ENCODE data around the gene DGKB. TPM values are rescaled to one million over a fixed set of nuclear protein-coding genes. Genes with fewer than 3 reads are reported as not detected.

Gene DGKB
- total and polyA plus RNA-seq, 5 donors = 0.16 to 1.1 (median 0.54) TPM

DNA sequence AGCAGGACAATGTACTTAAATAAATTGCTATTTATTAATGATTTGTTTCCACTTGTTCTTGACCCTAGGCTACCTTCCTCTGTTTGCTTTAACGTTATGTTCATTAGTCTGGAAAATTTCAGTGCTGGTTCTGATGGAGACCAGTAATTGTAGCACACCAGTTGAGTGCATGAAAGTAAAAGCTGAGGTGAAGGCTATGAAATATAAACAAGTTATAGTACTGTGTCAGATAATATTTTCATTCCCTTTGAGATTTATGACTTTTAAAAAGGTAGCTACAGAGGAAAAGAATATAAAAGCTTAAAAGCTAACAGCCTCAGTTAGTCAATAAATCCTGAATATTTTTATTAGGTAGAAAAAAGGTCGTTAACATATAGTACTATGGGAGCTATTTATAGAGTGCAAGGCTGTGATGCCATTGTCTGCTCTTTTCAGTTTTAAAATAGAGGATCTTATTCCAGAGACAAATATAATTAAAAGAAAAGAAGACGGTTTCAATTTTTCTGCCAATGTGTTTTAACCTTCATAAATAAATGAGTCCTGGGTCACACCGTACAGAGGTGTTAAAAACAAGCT, 561.3 kb downstream of the DGKB start:
- H3K27me3 ChIP-seq (ENCODE audit: control insufficient read depth, insufficient read depth) = no peaks in the 10 kb centered on the region
- ATAC-seq (no peak), DNase-seq (no peak)
- H3K9me3 ChIP-seq (ENCODE audit: control insufficient read depth, low read length) = no peaks in the 10 kb centered on the region
- no peak overlapping the region for H3K27ac ChIP-seq (ENCODE audit: low read length)
- H3K4me3 ChIP-seq (ENCODE audit: low read length) = no peak overlapping the region
- intact Hi-C loops (cut with DNase I) = no loop called here
- no peaks in the 10 kb centered on the region for H3K4me1 ChIP-seq (ENCODE audit: control insufficient read depth, insufficient read depth, low read length)
- WGBS = 48% methylated on average over 4 of the region's 4 CpGs

DNA sequence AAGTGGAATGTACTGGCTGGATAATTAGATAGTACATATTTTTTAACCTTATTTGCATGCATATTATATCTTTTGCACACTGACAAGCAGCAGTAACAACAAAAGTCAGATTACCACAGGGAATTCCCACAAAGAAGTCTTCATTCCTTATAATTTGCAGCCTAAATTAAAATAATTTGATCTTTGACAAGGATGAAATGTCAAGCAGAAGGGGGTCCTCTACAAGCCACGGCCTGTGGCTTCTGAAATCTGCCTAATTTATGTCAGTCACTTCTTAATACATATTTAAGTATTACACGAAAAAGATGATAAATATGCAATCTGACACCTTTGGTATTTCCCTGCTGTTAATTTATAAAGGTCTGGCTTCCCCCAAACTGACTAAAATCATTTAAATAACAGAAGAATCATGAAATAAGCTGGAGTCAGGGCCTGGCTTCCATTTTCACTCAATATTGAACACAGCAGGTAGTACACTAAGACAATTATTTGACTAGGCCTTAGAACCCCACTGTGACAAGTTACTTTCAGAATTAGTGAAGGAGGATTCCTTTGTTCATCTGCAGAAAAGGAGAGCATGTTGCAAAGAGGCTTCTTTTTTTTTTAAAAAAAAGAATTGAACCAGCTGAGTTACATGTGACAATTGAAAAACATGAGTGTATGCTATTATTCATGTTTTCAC, 562.0 kb downstream of the DGKB start:
- no peak for DNase-seq
- no peak for ATAC-seq
- Histone ChIP-seq H3K27ac (ENCODE audit: low read length) (no peak overlapping the region), H3K9me3 (ENCODE audit: control insufficient read depth, low read length) (no peaks in the 10 kb centered on the region), H3K4me1 (ENCODE audit: control insufficient read depth, insufficient read depth, low read length) (no peaks in the 10 kb centered on the region), H3K4me3 (ENCODE audit: low read length) (no peak overlapping the region), H3K27me3 (ENCODE audit: control insufficient read depth, insufficient read depth) (no peaks in the 10 kb centered on the region)
- intact Hi-C loops (cut with DNase I) = no loop called here
- WGBS = 54% methylated on average over 2 of the region's 2 CpGs

DNA sequence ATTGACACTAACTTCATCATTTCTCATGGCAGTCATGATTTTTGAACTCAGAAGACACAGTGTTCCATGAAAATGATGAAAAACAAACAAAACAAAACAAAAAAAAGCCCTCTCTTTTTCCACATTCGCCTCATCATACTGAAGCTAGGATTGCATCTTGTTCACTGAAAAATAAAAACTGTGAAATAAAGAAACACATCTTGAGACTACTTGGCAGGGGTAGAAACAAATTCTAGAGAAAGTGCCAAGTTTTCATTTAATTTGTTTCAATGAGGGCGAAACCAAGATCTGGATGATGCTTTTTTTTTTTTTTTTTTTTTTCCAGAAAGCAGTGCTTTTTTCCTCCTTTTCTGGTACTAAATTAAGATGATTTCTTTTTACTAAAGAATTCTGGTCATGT, 562.7 kb downstream of the DGKB start:
- ATAC-seq = no peak

DNA sequence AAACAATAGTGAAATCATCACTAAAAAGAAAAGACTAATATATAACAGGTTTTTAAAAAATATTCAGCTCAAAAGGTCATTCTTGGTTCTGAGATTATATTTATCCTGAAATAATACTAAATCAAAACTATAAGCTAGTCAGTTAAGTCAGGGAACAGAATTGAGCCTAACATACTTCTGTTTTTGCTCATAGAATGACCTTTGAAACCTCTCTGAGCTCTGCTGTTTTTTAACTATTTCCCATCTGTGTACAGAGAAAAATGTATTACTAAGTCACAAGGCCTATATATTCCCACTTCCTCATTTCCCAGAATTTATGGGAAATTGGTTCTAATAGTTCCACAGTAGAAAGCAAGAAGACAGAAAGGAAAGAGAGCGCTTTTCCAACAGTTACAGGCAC, 566.3 kb downstream of the DGKB start:
- no peak overlapping the region for H3K27ac ChIP-seq (ENCODE audit: low read length)
- ATAC-seq (no peak), DNase-seq (no peak)
- no peaks in the 10 kb centered on the region for H3K4me1 ChIP-seq (ENCODE audit: control insufficient read depth, insufficient read depth, low read length)
- H3K4me3 ChIP-seq (ENCODE audit: low read length) = no peak overlapping the region
- intact Hi-C loops (cut with DNase I) = no loop called here
- H3K9me3 ChIP-seq (ENCODE audit: control insufficient read depth, low read length) = no peaks in the 10 kb centered on the region
- H3K27me3 ChIP-seq (ENCODE audit: control insufficient read depth, insufficient read depth) = no peaks in the 10 kb centered on the region
- WGBS = 97% methylated on average over 1 of the region's 1 CpG

More for the DNA sequence above, 562.7 kb downstream of the DGKB start:
- intact Hi-C loops (cut with DNase I) = no loop called here
- H3K4me1 ChIP-seq (ENCODE audit: control insufficient read depth, insufficient read depth, low read length) = no peaks in the 10 kb centered on the region
- H3K9me3 ChIP-seq (ENCODE audit: control insufficient read depth, low read length) = no peaks in the 10 kb centered on the region
- no peaks in the 10 kb centered on the region for H3K27me3 ChIP-seq (ENCODE audit: control insufficient read depth, insufficient read depth)
- no peak overlapping the region for H3K4me3 ChIP-seq (ENCODE audit: low read length)
- DNase-seq = no peak
- no peak overlapping the region for H3K27ac ChIP-seq (ENCODE audit: low read length)
- 68% methylated on average over 2 of the region's 2 CpGs for WGBS

DNA sequence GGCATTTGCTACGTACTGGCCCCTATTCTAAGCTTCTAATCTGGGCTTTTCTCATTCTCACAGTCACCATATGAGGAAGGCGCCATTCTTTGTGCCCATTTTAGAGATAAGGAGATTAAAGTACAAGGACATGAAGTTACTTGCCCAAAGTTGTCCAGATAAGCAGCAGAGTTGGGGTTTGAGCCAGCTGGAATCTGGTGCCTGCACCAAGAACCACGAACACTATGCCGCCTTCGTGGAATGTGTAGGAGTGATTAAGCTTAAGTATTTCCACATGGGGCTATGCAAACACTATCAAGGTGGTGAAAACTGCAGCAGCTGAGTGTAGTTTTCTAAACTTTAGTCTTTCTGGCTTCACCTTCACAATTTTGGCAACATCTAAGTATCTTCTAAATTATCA, 570.4 kb downstream of the DGKB start:
- ATAC-seq = peak; percentile 46 to 82
- 32% methylated on average over 5 of the region's 5 CpGs for WGBS
- H3K4me3 ChIP-seq (ENCODE audit: low read length) = no peak overlapping the region
- H3K27ac ChIP-seq (ENCODE audit: low read length) = no peak overlapping the region
- H3K9me3 ChIP-seq (ENCODE audit: control insufficient read depth, low read length) = no peaks in the 10 kb centered on the region
- intact Hi-C loops (cut with DNase I) = no loop called here
- no peaks in the 10 kb centered on the region for H3K27me3 ChIP-seq (ENCODE audit: control insufficient read depth, insufficient read depth)
- no peaks in the 10 kb centered on the region for H3K4me1 ChIP-seq (ENCODE audit: control insufficient read depth, insufficient read depth, low read length)
- DNase-seq = peak in 2 of 3 donors; percentile 43 to 71

DNA sequence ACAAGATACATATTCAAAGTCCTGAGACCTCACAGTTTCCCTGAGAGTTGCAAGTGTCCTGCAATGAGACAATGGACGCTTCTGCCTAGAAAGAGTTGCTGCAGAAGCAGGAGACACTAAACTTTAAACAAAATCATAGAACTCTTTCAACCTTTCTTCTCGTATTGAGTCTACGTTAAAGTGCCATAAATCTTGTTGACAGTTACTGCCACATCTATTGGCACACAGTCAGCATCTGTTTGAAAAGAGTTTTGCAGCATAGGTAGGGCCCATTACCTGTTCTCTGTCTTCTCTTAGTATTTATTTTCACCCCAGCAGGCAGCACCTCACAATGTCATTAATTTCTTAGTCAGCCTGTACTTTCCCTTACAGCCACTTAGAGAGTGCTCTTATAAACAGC, 577.8 kb downstream of the DGKB start:
- DNase-seq = no peak
- Histone ChIP-seq H3K27ac (ENCODE audit: low read length) (no peak overlapping the region), H3K4me3 (ENCODE audit: low read length) (no peak overlapping the region), H3K4me1 (ENCODE audit: control insufficient read depth, insufficient read depth, low read length) (no peaks in the 10 kb centered on the region), H3K9me3 (ENCODE audit: control insufficient read depth, low read length) (no peaks in the 10 kb centered on the region), H3K27me3 (ENCODE audit: control insufficient read depth, insufficient read depth) (no peaks in the 10 kb centered on the region)
- ATAC-seq = no peak
- intact Hi-C loops (cut with DNase I) = no loop called here
- WGBS = 49% methylated on average over 3 of the region's 3 CpGs

DNA sequence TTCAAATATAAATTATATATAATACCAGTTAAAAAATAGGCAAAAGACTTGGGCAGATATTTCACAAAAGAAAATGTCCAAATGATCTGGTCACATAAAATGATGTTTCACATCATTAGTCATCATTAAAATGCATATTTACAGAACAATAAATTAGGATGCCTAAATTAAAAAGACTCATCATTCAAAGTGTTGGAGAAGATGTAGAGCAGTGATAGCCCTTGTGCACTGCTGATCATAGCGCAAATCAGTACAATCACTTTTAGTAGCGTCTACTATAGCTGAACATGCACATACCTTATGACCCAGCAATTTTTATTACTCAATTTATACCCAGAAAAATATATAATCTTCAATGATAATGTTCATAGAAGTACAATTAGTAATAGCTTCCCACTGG, 579.8 kb downstream of the DGKB start:
- no peak for DNase-seq
- Histone ChIP-seq H3K4me1 (ENCODE audit: control insufficient read depth, insufficient read depth, low read length) (no peaks in the 10 kb centered on the region), H3K27ac (ENCODE audit: low read length) (no peak overlapping the region), H3K4me3 (ENCODE audit: low read length) (no peak overlapping the region), H3K9me3 (ENCODE audit: control insufficient read depth, low read length) (no peaks in the 10 kb centered on the region), H3K27me3 (ENCODE audit: control insufficient read depth, insufficient read depth) (no peaks in the 10 kb centered on the region)
- WGBS = 97% methylated on average over 2 of the region's 2 CpGs
- intact Hi-C loops (cut with DNase I) = no loop called here
- ATAC-seq = no peak

DNA sequence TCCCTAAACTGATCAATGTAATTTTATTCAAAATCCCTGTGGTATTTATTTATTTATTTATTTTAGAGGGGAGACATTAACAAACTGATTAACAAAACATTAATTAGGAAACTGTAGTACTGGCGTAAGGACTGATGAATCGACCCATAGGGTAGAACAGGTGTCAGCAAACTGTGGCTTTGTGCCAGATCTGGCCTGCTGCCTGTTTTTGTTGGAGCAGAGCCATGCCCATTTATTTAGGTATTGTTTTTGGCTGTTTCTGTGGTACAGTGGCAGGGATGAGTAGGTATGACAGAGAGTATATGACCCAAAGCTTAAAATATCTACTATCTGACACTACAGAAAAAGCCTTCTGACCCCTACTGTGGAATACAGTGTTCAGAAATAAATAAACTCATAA, 580.6 kb downstream of the DGKB start:
- Histone ChIP-seq H3K27me3 (ENCODE audit: control insufficient read depth, insufficient read depth) (no peaks in the 10 kb centered on the region), H3K27ac (ENCODE audit: low read length) (no peak overlapping the region), H3K9me3 (ENCODE audit: control insufficient read depth, low read length) (no peaks in the 10 kb centered on the region), H3K4me1 (ENCODE audit: control insufficient read depth, insufficient read depth, low read length) (no peaks in the 10 kb centered on the region), H3K4me3 (ENCODE audit: low read length) (no peak overlapping the region)
- 51% methylated on average over 2 of the region's 2 CpGs for WGBS
- ATAC-seq (no peak), DNase-seq (peak in 1 of 3 donors; percentile 29)
- intact Hi-C loops (cut with DNase I) = no loop called here

DNA sequence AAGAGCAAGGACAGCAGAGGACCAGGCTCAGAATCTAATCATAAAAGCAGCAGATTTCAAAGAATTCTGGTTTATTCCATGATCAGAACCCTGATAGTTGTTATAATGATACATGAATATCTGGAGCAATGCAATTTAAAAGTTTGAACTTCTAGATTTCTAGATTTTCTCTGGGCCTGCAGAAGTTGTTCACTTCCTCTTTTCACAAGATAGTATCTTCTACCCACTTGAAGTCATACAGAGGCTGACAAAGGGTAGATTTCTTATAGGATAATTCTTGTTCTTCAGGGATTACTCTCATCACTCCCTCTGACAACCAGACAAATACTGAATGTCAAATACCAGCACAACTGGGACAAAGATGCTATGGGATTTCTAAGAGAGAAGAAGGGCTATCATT, 593.1 kb downstream of the DGKB start:
- Histone ChIP-seq H3K9me3 (ENCODE audit: control insufficient read depth, low read length) (no peaks in the 10 kb centered on the region), H3K4me1 (ENCODE audit: control insufficient read depth, insufficient read depth, low read length) (no peaks in the 10 kb centered on the region), H3K4me3 (ENCODE audit: low read length) (no peak overlapping the region), H3K27ac (ENCODE audit: low read length) (no peak overlapping the region), H3K27me3 (ENCODE audit: control insufficient read depth, insufficient read depth) (no peaks in the 10 kb centered on the region)
- ATAC-seq (no peak), DNase-seq (no peak)
- intact Hi-C loops (cut with DNase I) = no loop called here

DNA sequence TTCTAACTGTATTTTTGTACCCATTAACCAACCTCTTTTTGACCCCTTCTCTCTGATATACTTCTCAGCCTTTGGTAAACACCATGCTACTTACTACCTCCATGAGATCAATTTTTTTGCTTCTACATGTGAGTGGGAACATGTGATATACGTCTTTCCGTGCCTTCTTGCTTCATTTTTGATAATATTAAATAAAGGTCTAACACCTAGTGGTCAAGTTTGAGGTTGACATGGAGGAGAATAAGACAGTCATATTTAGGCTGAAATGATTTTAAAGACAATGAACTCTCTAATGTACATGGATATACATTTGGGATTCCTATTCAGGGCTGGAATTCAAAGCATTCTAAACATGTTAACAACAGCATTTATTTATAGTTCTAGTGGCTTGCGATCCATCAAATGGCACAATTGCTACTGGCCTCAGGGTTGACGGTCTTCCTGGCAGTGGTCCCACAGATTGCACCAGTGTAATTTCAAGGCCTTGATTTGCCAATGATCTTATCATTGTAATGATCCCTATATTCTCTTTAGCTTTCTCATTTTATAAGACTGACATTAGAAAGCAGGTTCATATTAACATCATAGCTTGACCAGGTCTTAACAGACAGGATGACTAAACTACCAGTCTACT, 597.2 kb downstream of the DGKB start:
- Histone ChIP-seq H3K27me3 (ENCODE audit: control insufficient read depth, insufficient read depth) (no peaks in the 10 kb centered on the region), H3K9me3 (ENCODE audit: control insufficient read depth, low read length) (no peaks in the 10 kb centered on the region), H3K4me3 (ENCODE audit: low read length) (no peak overlapping the region), H3K4me1 (ENCODE audit: control insufficient read depth, insufficient read depth, low read length) (no peaks in the 10 kb centered on the region), H3K27ac (ENCODE audit: low read length) (no peak overlapping the region)
- intact Hi-C loops (cut with DNase I) = no loop called here
- WGBS = 53% methylated on average over 4 of the region's 4 CpGs
- DNase-seq = peak in 1 of 3 donors; percentile 24
- no peak for ATAC-seq

DNA sequence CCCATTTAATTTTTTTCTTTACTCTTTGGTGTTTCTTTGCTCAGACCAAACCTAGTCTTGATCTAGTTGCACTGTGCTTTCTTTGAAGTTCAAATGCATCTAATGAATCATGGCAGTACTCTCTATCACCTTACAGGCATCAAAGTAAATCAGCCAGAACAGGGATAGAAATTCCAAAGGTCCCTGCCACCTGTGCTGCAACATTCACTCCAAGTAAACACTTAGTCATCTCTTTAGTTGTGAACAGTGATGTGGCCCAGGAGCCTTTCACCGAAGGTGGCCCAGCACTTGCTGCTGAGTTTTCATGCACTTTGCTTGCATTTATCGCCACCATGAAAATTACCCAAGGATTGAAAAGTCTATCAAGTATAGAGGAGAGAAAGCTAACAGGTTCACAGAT, 599.0 kb downstream of the DGKB start:
- DNase-seq (no peak), ATAC-seq (no peak)
- no peak overlapping the region for H3K27ac ChIP-seq (ENCODE audit: low read length)
- intact Hi-C loops (cut with DNase I) = no loop called here
- no peaks in the 10 kb centered on the region for H3K4me1 ChIP-seq (ENCODE audit: control insufficient read depth, insufficient read depth, low read length)
- no peaks in the 10 kb centered on the region for H3K9me3 ChIP-seq (ENCODE audit: control insufficient read depth, low read length)
- WGBS = 89% methylated on average over 2 of the region's 2 CpGs
- no peaks in the 10 kb centered on the region for H3K27me3 ChIP-seq (ENCODE audit: control insufficient read depth, insufficient read depth)
- no peak overlapping the region for H3K4me3 ChIP-seq (ENCODE audit: low read length)
